Measurements from ENCODE around the gene MGAT5. TPM values are rescaled to one million over a fixed set of nuclear protein-coding genes. Genes with fewer than 3 reads are reported as not detected.

The MGAT5 gene
- polyA plus RNA-seq, 4 donors = 51.2 to 57.2 (median 53.7) TPM

GRCh38 chr2:134301099-134301927 is 47.4 kb downstream of the MGAT5 start:
- DNase-seq (ENCODE audit: low read depth in 4 of 4, low spot score in 3 of 4) = no peak

DNA sequence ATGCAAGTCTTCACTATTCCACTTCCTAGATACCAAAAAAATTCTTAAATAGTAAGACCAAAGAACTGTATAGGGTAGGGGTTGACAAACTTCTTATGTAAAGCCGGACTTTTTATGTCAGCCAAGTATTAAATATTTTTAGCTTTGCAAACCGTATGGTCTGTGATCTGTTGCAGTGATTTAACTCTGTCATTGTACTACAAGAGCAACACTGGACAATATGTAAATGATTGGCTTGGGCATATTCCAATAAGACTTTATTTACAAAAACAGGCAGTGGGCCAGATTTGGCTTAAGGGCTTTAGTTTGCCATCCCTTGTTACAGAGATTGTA is 48.0 kb downstream of the MGAT5 start:
- DNase-seq (ENCODE audit: low read depth in 4 of 4, low spot score in 3 of 4) = no peak

GRCh38 chr2:134304394-134305108 is 50.7 kb downstream of the MGAT5 start:
- DNase-seq (ENCODE audit: low read depth in 4 of 4, low spot score in 3 of 4) = no peak

GRCh38 chr2:134305109-134305491 is 51.2 kb downstream of the MGAT5 start:
- DNase-seq (ENCODE audit: low read depth in 4 of 4, low spot score in 3 of 4) = no peak

DNA sequence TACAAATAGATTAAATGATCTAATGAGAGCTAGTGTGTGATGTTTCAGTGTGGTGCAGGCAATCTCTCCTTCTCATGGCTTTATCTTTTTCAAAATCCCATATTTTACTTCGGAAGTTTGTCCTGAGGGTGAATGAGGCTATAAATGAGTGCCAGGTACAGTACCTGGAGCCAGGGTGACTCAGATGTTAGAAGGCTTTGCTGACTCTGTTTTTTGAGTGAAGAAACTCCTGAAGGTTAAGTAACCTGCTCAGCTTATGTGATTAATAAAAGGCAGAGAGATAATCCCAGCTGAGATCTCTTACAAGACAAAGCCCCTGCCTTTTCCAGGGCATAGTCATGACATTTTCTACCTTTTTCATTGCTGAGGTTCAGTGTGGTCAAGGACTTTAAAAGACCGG is 52.6 kb downstream of the MGAT5 start:
- no peak for DNase-seq (ENCODE audit: low read depth in 4 of 4, low spot score in 3 of 4)

- no peak for DNase-seq (ENCODE audit: low read depth in 4 of 4, low spot score in 3 of 4)
Measured at GRCh38 chr2:134307334-134307733, 53.5 kb downstream of the MGAT5 start.

DNA sequence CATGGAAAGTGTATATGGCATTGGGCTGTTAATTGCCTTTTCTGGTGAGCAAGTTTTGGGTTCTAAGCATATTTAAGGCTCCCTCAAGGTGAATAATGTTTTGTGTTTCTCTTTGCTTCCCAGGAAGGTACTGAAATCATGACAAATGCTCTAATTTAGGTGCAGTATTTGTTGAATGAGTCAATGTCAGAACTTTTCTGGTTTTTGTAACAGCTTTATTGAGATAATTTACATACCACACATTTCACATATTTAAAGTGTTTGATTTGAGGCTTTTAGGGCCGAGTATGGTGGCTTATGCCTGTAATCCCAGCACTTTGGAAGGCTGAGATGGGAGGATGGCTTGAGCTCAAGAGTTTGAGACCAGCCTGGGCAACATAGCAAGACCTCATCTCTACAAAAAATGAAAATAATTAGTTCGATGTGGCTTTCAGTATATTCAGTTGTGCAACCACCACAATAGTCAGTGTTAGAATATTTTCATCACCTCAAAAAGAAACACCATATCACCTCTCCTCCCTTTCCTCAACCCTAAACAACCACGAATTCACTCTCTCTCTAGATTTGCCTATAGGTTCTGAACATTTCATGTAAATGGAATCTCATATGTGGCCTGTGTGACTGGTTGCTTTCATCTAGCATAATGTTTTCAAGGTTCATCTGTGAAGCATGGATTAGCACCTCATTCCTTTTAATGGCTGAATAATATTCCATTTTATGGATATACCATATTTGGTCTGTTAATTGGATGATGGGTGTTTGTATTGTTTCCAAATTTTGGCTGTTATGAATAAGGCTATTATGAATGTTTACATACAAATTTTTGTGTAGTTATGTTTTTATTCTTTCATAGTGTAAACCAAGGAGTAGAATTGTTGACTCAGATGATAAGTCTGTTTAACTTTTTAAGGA is 54.9 kb downstream of the MGAT5 start:
- no peak for DNase-seq (ENCODE audit: low read depth in 4 of 4, low spot score in 3 of 4)

DNA sequence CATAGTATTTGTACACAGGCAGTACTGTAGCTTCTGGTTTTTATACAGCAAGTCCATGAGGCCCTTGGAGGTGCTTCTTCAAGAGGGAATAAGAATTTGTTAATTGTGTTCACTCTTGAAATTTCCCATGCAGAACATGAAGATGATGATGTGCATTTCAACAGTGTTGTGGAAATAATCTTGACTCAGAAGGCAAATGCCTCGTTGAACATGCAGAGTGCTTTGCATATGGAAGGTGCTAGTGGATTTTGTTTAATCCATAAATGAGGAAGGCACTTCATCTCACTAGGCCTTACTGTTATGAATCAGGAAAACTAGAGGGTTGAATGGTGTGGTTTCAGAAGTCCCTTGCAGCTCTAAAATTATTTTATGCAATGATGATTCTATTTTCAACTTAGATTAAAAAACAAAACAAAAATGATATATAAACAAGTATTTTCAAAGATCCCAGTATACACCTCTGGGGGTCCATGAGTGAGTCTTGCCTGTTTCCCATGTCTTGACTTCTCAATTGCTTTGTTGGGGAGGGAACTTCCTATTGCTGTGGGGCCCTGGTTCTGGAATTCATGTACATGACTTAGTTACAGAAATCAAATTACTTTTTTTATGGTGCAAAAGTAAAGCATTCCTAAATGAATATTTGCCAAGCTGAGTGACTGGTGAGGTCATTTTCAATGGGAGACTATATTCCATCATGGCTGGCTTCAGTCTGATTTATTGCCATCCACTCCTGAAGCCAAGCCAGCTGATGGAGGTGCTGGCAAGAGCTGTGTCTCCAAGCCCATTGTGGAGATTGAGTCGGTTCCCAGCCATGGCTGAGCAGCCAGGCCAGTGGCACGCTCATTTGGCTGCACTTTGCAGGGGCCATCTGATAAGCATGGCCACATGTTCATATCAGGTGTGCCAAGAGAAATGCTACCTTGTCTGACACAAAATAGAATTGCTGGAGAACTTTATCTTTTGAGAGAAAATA is 56.5 kb downstream of the MGAT5 start:
- DNase-seq (ENCODE audit: low read depth in 4 of 4, low spot score in 3 of 4) = no peak

GRCh38 chr2:134312482-134312881 is 58.6 kb downstream of the MGAT5 start:
- no peak for DNase-seq (ENCODE audit: low read depth in 4 of 4, low spot score in 3 of 4)

- no peak for DNase-seq (ENCODE audit: low read depth in 4 of 4, low spot score in 3 of 4)
Measured at GRCh38 chr2:134314202-134314601, 60.3 kb downstream of the MGAT5 start.

DNA sequence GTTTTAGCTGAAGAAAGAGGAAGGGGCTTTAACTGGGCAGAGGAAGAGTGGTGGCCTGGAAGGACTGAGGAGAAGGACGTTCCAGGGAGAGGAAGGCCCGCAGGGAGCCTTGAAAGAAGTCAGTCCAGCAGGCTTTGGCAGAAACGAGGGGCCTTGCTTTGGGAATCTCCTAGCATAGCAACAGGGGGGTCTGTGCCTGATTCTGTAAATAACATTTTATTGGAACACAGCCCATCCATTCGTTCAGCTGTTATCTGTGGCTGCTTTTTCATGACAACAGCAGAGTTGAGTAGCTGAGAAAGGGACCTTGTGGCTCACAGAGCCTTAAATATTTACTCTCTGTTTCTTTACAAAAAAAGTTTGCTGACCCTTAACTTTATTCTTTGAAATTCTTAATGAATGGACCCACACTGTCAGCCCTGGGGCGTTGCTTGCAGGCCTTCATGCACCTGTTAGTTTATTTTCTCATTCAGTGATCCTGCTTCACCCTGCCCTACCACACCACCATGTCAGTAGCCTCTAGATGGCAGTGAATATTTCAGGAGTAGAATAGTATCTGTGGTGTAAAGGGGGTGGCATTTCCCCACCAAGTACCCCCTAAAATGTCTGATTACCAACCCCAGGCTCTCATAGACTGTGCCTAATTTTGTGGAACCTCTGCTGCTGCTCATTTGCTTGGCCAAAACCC is 61.0 kb downstream of the MGAT5 start:
- no peak for DNase-seq (ENCODE audit: low read depth in 4 of 4, low spot score in 3 of 4)

GRCh38 chr2:134315471-134315870 is 61.6 kb downstream of the MGAT5 start:
- no peak for DNase-seq (ENCODE audit: low read depth in 4 of 4, low spot score in 3 of 4)

DNA sequence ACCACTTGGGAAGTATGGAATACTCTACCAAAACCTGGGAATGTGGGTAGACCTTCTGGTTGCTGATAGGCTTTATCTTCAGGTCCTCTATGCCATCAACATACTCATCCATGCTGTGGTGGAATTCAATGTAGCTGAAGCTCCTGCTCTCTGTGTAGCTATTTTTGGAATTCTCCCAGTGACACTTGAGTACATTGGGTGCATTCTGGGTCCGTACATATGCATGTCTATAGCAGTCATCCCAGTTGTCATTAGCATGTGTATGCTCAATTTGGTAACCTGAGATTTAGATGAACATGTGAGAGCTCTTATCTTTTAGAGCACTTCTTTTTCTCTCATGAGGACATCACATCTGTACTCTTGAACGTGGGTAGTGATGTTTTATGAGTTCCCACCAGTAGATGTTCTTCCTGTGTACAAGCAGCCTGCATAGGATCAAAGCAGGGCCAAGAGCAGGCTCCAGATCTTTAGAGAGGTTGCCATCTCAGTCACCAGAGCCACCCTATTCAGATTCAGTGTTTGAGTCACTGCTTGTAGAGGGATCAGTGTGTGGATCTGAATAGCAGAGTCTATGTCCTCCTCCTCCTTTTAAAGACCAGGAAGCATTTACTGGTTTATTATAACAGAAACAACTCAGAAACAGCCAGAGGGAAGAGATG is 65.9 kb downstream of the MGAT5 start:
- DNase-seq (ENCODE audit: low read depth in 4 of 4, low spot score in 3 of 4) = no peak

DNA sequence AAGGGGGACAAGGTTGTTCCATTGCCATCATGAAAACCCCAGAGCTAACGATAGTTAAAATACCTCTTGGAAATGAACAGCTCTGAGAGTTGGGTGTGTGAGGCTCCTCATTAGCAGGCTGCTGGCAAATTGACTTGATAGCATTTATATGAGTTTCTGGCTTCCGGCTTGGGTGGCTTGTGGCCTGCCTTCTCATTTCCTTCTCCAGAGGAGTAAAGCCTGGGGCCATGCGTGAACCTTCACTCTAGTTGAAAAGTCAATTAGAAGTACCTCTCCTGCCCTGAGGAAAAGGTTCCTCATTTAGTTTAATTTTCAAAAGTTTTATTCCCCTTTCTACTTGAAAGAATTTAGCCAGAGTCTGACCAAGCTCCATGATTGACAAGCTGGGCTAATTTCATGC is 67.1 kb downstream of the MGAT5 start:
- DNase-seq (ENCODE audit: low read depth in 4 of 4, low spot score in 3 of 4) = no peak

DNA sequence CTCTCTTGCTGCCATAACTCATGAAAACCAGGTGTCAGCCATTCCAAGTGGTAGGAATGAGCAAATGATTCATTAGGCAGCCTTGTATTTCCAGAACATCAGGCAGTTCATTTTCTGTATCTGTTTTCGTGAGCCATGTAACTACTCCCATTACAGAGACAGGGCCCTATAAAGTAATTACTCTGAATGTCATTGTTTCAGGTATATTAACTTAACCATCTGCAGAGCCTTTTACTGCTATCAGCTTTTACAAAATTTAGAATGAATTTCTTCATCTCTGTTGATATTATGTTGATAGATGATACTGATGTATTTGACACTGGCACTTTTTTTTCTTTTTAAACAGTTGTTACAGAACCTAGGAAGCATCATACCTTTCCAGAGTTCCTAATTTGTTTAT is 69.9 kb downstream of the MGAT5 start:
- DNase-seq (ENCODE audit: low read depth in 4 of 4, low spot score in 3 of 4) = no peak

- DNase-seq (ENCODE audit: low read depth in 4 of 4, low spot score in 3 of 4) = no peak
Measured at GRCh38 chr2:134324430-134324829, 70.6 kb downstream of the MGAT5 start.

DNA sequence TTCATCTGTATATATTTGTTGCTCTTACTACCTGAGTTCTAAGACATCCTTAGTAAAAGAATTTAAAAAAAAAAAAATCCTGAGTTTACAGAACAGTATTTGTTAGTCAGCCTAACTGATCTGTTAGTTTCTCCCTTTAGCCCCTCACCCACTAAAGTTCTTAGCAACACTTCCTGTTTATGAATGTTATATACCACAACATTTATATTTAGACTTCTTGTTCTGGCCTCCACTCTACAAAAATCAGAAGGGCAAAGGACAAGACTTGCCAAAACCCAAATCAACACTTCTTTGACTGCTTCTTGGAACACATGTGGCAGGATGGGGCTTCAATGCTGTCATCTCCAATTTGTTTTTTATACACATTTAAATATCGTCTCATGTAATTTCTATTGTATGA is 71.1 kb downstream of the MGAT5 start:
- DNase-seq (ENCODE audit: low read depth in 4 of 4, low spot score in 3 of 4) = no peak

- no peak for DNase-seq (ENCODE audit: low read depth in 4 of 4, low spot score in 3 of 4)
Measured at GRCh38 chr2:134325696-134326095, 71.8 kb downstream of the MGAT5 start.

GRCh38 chr2:134327367-134327766 is 73.5 kb downstream of the MGAT5 start:
- DNase-seq (ENCODE audit: low read depth in 4 of 4, low spot score in 3 of 4) = no peak
